HG03460 (cell line): ENCODE measurements around the gene CTCF.
A peak's percentile ranks its signal among the peaks of the same experiment; 100 is the strongest.

Experiments
- ATAC-seq: cut with Tn5 transposase; IDR thresholded peaks from one replicate; pipeline ENCODE4 v1.9.1; 2021; ENCODE audit not compliant: unreplicated experiment

The CTCF gene

GRCh38 chr16:67651039-67651438 is 88.7 kb downstream of the CTCF start:
- no peak for ATAC-seq

DNA sequence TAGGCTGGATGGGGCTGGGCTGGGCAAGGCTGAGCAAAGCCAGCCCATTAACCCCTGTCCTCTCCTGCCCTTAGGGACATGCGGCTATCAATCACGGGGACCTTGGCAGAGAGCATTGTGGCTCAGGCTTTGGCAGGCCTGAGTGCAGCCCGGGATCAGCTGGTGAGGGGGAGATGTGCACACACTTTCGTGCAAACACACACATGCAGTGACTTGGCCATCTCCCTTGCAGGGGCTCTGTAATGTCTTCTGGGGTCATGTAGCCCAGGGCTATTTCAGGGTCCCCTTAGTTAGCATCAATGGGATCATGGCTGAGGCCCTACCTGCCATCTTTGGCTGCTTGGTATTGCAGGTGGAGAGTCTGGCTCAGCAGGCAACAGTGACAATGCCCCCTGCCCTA is 89.5 kb downstream of the CTCF start:
- no peak for ATAC-seq

DNA sequence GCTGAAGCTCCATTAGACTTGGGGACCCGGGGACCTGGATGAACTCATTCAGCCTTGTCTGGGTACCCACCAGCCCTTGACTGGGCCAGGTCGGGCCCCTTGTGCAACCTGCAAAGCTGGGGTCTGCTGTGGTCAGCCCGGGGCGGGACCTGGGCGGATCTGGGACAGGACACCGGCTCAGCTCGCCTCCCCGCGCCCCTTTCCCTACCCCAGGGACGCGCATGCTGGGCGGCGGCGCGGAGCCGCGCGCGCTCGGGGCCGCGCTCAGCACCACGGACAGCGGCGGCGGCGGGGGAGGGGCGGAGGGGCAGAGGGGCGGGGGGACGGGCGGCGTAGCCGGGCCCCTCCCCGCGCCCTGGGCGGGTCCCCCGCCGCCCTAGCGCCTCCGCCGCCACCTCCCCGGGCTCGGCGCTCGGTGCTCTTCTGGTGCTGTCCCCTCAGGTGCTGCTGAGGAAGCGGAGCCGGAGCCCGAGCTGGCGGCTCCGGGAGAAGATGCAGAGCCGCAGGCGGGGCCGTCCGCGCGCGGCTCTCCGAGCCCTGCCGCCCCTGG is 90.3 kb downstream of the CTCF start:
- no peak for ATAC-seq

DNA sequence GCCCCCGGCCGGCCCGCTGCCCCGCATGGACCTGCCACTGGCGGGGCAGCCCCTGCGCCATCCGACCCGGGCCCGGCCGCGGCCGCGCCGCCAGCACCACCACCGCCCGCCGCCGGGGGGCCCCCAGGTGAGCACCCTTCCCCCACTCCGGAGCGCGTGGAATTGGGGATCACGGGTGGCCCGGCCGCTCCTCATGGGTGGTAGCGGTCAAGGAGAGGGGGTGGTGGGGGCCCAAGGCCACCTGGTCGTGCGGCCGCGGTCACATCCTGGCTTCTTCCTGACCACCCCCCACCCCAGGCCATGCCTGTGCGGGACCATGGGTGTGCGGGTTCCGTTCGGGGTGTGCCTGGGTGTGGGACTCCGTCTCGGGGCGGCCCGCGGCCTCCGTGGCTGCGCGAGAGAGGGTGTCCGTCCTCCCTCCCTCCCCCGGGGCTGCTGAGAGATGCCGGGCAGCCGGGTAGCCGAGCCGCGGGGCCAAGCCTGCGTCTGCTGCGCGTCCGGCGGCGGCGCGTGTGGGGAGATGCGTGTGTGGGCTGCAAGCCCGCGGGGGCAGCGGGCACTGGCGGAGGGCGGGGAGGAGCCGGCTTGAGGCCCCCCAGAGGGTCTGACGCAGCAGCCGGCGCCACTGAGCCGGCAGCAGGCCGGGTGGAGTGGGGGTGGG is 90.9 kb downstream of the CTCF start:
- no peak for ATAC-seq

GRCh38 chr16:67653789-67654402 is 91.6 kb downstream of the CTCF start:
- no peak for ATAC-seq

DNA sequence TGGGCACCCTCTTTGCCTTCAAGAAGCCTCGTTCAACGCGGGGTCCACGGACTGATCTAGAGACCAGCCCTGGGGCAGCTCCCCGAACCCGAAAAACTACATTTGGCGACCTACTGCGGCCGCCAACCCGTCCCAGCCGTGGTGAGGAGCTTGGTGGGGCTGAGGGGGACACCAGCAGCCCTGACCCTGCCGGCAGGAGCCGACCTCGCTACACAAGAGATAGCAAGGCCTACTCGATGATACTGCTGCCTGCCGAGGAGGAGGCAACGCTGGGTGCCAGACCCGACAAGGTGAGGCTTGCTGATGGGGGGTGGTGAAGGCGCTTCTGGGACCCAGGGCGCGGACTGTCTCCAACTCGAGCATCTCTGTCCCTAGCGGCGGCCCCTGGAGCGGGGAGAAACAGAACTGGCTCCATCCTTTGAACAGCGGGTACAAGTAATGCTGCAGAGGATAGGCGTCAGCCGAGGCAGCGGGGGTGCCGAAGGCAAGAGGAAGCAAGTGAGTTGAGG is 92.1 kb downstream of the CTCF start:
- ATAC-seq = no peak

GRCh38 chr16:67655363-67655762 is 93.0 kb downstream of the CTCF start:
- no peak for ATAC-seq

GRCh38 chr16:67656344-67657016 is 94.2 kb downstream of the CTCF start:
- no peak for ATAC-seq

- no peak for ATAC-seq
Observed at GRCh38 chr16:67657017-67657608, 94.8 kb downstream of the CTCF start.

DNA sequence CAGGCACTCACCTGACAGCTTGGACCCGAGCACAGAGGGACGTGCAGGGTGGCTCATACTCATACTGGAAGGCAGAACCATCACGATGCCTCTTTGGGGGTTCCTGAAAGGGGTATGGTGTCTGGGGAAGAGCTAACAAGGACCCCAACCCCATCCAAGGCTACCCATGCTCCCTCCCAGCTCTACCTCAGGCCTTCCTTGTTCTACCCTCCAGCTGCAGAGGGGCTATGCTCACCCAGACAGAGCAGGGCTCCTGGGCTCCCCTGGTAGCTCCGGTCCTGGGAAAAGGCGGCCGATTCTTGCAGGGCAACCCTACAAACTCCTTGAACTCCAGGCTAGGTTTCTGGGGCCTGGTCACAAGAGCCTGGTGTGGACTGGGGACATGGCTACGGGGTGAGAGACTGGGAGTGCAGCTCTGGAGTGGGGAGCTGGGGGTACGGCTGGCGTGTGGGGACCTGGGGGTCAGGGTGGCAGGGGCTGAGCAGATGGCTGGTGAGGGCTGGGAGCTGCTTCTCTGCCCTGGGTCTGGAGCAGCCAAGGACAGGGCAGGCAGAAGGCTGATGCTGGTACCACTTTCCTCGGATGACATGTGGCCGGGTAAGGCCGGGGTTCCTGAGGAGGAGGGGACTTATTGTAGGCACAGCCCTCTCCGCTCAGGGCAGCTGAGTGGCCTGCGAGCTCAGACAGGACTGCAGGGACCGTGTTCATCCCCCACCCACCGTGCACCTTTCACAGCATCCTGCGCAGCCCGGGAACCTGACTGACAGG is 95.6 kb downstream of the CTCF start:
- no peak for ATAC-seq

DNA sequence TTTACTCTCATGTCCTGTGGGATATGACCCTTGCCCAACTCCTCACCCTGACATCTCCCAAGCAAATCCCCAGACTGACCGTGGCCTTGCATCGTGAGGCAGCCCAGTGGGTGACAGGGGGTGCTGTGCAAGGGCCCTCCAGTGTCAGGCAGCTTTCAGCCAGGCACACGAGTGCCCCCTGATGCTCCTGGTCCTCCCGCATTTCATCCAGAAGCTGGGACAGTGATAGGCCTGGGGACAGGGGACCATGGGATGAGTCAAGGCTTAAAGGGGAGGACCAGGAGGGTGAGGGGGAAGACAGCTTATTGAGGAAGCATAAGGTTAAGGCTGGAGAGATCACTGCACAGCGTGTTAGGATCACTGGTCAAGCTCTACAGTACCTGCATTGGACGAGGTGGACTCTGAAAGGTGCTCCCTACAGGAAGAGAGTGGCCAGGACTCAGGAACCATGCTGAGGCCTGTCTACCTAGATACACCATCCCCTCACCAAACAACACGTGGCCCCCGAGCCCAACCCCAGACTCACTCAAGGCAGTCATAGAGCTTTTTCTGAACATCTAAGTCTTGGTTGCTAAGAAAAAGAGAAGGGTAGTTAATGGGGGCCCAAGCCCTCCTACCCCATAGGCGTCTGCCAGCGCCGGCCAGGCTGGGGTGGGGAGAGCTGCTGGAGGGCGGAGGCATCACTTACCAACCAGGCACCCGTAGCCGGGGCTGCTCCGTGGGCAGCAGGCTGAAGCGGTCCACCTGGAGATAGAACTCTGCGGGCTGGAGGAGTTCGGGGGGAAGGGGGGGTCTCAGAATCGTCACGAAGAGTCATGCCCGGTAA is 96.7 kb downstream of the CTCF start:
- no peak for ATAC-seq

DNA sequence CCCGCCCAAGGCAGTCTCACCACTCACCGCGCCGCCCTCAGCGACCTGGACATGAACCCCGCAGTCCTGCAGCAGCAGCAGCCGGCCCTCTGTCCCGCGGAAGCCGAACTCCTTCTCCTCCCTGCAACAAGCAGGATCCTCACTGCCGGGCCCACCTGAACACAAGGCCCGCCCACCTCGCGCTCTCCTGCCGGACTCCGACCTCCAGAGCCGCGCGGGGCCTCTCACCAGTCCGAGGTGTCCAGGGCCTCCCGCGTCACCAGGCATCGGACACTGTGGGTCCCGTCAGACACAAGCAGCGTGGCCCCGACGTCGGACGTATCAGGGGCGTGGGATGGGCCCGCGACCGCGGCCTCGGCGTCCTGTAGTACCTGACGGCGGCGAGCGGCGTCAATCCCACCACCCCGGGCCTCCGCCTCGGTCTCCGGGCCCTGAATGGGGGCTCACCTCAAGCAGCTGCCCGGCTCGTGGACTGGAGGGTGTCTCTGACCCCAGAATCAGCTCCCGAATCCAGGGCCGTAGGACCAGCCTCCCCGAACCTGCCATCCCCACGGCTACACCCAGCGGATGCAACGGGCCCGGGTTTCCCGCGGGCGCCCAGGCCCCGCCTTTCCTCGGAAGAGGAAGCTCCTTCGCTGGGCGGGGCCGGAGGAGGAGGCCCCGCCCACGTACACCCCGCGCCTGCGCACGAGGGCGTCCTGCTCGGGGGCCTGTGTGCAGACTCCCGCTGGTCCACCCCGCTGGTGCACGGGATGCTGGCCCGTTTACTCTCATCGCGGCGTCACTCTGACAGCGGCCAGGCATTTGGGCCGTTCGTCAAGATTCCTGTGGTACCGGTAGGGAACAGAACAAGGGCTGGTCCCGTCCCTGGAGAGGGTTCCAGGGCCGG is 97.6 kb downstream of the CTCF start, which contains the start of gene ACD:
Gene ACD, minus strand, starts transcription at position 586 of the 889 bp plus-strand sequence. Its CDS starts 40 bp downstream, at position 546.
- ATAC-seq = peak; percentile 48

DNA sequence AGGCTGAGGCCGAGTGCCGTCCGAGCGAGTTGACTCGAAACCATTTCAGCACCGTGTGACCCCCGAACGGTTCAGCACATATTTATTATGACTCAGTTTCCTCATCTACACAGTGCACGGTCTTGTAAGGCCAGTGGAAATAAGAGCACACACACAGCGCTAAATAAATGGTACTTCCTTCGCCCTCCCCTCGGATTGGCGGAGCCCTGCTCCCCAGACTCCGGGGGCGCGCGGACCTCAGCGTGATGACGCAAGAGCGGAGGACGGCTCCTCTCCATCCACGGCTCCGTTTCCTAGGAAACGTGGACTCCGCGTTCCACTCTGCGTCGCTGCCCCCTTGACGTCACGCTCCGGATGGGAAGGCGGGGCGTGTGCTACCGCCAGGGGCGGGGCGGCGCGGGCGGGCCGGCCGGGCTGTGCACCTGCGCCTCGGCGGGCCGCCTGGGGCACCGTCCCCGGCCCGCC is 98.3 kb downstream of the CTCF start, which contains the start of gene PARD6A:
Gene PARD6A, plus strand, starts transcription at position 397 of the 465 bp plus-strand sequence. CDS start 79 bp downstream, outside the sequence.
- peak; percentile 70 for ATAC-seq

DNA sequence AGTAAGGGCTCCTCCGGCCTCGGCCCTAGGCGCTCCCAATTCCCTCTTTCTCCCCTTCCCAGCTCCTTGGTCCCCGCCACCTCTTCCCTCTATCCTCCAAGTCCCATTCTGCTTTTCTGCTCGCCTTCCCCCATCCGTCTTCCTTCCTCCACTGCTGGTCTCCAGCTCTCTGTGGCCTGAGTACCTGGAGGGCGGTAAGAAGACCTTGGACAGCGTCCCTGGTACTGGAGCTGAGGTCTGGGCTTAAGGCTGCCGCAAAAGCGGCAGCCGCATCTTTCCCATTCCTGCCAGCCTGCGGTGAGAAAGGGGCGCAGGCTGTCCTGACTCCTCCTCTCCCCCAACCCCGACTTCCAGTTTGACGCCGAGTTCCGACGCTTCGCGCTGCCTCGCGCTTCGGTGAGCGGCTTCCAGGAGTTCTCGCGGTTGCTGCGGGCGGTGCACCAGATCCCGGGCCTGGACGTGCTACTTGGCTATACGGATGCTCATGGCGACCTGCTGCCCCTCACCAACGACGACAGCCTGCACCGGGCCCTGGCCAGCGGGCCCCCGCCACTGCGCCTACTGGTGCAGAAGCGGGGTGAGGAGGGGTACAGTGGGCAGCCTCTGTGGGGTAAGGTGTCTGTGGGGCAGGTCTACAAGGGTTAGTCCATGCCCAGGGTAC is 98.9 kb downstream of the CTCF start:
- no peak for ATAC-seq

- no peak for ATAC-seq
Observed at GRCh38 chr16:67661886-67662652, 99.7 kb downstream of the CTCF start.

DNA sequence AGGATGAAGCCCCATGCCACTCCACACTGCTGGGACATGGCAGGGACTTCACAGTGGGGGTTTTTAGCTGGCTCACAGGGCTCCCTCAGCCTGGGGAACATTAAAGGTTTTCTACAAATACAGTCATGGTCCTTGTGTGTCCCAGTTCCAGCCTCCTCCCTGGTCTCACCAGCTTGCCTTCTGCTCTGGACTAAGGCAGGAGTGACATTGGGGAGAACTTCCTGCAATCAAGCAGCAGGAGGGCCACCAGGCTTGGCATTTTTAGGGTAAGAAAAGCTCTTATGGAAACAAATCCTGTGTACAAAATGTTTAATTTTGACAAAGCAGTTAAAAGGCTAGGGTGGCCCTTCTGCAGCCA is 100.3 kb downstream of the CTCF start:
- ATAC-seq = no peak

- no peak for ATAC-seq
Observed at GRCh38 chr16:67663151-67663876, 101.0 kb downstream of the CTCF start.
